GM19438 (cell line): ENCODE measurements around the gene KLK2.

Source experiments
- ATAC-seq: cut with Tn5 transposase; IDR thresholded peaks from one replicate; pipeline ENCODE4 v1.9.1; 2021; ENCODE audit warnings: low read depth; ENCODE audit not compliant: unreplicated experiment

The KLK2 gene

GRCh38 chr19:50921426-50922316 is 48.4 kb downstream of the KLK2 start:
- ATAC-seq = no peak

GRCh38 chr19:50922317-50922853 is 49.1 kb downstream of the KLK2 start:
- ATAC-seq = no peak

DNA sequence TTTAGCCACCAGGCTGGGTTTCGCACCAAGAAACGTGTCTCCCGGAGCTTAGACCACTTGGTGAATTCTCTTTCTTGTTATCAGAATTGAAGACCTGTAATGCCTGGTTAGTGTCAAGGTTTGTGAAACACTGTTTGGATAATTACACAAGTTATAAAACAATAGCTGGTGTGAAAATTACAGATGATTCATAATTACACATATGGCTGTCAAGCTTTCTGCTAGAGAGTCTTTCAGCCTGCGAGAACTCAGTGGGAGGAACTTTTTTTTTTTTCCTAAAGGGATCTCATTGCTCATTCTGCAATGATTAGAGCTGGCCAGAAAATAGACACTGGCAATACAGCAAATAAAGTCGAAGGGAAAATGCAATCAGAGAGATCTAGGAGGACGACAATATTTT is 51.3 kb downstream of the KLK2 start:
- ATAC-seq = no peak

DNA sequence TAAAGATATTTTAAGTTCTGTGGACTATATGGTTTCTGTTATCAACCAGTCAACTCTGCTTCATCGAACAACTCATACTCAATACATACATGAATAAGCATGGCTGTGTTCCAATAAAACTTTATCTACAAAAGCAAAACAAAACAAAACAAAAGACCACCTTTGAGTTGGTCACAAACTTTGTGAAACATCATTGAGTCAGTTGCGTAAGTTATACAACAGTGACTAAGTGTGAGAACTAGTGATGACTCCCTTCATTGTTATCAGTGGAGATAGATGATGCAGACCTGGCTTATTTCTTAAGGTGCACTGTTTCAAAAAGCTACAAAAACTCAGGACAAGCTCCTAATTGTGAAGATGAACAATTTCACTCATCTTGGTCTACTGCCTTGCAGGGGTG is 52.5 kb downstream of the KLK2 start:
- ATAC-seq = no peak

DNA sequence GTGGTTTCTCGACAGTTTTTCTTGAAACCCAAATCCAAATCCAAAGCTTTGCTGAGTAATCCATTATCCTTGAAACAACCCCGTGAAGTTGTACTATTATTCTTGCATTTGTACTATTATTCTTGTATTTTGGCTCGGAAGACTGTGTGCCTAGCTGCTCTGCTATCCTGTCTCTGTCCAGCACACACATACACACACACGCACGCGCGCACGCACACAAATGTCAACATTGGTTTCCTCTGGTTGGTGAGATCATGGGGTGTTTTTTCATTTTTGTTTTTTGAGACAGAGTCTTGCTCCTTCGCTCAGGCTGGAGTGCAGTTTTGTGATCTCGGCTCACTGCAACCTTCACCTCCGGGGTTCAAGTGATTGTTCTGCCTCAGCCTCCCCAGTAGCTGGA is 52.9 kb downstream of the KLK2 start:
- no peak for ATAC-seq

DNA sequence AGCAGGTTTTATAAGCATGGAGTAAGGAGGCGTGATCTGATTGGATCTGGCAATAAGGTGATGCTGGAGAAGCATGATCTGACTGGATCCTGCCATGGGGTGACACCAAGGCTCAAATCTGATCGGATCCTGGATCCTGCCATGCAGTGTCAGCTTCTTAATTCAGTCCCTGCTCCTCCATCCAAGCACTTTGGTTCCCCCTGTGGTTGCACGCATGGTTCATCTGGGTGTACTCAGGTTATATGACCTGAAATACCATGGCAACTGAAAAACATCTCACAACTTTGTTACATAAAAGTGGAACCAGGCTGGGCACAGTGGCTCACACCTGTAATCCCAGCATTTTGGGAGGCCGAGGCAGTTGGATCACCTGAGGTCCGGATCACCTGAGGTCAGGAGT is 55.6 kb downstream of the KLK2 start:
- no peak for ATAC-seq
